ENCODE measurements around the gene FAM83F.
A peak's percentile ranks its signal among the peaks of the same experiment; 100 is the strongest.
"Not testable (repeated sequence)": the region's sequence is repeated elsewhere in the genome, so short reads cannot be mapped to it uniquely, and the experiment has no call there.

FAM83F gene

GRCh38 chr22:39994566-39995392, at the start of gene FAM83F:
FAM83F (plus strand) TSS chr22:39994954; CDS start chr22:39995043, 89 bp downstream.
- DNase-seq, result peak; percentile 11

DNA sequence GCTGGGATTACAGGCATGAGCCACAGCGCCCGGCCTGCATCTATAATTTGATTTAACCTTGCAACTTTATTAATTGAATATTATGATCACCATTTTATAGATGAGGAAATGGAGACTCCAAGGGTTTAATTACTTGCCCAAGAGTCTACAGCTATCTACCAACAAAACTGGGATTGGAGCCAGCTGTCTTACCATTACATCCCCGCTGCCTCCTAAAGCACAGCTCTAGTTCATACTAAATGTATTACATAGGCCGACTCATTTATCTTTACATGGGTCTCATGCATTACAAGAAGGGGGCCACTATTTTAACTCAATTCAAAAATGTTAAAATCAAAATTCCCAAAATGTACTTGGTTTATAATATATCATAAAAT, 48.6 kb upstream of the FAM83F start:
- no peak for DNase-seq

GRCh38 chr22:39946503-39947219, 48.1 kb upstream of the FAM83F start:
- no peak for DNase-seq

- DNase-seq, result no peak
These were observed 47.2 kb upstream of the FAM83F start for GRCh38 chr22:39947220-39948216.

- no peak for DNase-seq
These were observed 44.6 kb upstream of the FAM83F start for GRCh38 chr22:39949964-39950737.

- not testable (repeated sequence) for DNase-seq
These were observed 43.0 kb upstream of the FAM83F start for GRCh38 chr22:39951603-39952293.

GRCh38 chr22:39952347-39952746, 42.4 kb upstream of the FAM83F start:
- no peak for DNase-seq

DNA sequence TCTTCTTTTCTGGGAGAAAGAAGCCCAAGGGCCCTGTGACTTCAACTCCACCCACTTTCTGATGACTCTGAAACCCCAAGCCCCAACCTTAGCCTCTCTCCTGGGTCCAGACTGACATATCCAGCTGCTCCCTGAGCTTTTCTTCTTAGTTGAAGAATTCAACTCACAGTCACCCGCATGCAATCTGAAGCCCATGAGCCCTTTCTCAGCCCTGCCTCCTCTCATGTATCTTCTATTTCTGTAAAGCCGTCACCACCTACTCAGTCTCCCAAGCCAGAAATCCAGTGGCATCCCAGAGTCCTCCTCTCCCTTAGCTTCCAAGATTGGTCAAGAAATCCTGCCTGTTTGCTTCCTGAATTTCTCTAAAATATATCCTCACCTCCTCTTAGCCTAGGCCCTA, 41.7 kb upstream of the FAM83F start:
- no peak for DNase-seq

DNA sequence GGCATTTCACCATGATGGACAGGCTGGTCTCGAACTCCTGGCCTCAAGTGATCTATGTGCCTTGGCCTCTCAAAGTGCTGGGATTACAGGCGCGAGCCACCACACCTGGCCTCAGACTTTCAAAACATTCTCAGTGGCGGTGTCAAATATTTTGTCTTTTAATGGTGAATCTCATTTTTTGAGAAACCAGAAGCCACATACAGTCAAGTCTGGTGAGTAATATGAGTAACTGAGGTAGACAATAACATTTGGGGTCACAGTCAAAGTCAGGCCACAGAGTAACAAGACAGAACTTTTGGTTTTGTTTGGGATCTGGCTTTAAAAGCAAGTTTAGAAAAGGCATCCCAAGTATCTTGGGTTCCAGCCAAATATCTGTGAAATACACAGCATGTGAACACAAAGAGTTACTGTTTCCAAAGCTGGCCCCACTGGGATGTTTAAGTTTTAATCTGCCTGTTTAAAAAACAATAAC, 40.1 kb upstream of the FAM83F start:
- no peak for DNase-seq

DNA sequence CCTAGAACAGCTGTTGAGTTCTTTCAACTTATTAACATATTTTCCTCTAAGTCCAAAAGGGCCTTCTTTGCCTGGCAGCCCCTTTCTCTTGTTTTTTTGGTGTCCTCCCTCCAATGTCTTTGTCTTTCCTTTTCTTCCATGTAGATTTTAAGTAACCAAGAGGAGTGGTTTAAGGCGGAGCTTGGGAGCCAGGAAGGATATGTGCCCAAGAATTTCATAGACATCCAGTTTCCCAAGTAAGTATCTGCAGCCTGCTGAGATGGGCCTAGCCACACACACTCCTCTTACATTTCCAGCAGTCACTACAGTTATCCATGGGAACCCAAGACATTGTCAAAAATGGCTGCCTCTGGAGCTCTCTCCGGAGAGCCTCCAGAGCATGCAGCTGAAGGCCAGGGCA, 39.1 kb upstream of the FAM83F start:
- no peak for DNase-seq

GRCh38 chr22:39956932-39957664, 37.7 kb upstream of the FAM83F start:
- DNase-seq, result peak; percentile 26

DNA sequence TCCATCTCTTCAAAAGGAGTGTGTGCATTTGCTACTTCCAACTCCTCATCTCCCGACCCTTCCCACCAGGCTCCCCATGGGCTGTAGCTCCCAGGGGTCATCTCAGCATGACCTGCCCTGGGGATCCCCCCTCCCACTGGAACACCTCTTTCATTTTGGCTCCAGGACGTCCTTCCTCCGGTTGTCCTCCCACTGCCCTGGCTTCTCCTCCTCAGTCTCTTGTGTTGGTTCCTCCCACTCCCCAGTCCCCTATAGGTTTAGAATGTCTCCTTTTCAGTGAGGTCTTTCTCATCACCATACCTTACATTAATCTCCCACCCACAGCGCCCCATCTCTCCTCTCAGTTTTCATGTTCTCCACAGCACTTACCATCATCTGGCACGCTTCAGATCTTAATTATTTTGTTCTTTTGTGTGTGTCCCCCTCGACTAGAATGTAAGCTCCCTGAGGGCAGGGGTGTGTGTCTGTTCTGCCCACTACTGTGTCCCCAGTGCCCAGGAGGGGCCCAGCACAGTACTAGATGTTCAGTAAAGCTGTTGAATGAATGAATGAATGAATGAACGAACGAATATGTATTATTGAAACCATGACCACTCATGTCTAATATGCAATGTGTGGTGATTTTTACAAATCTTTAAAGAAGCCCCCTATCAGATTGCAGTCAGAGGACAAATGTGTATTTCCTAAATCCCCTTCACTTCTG, 36.6 kb upstream of the FAM83F start:
- no peak for DNase-seq

DNA sequence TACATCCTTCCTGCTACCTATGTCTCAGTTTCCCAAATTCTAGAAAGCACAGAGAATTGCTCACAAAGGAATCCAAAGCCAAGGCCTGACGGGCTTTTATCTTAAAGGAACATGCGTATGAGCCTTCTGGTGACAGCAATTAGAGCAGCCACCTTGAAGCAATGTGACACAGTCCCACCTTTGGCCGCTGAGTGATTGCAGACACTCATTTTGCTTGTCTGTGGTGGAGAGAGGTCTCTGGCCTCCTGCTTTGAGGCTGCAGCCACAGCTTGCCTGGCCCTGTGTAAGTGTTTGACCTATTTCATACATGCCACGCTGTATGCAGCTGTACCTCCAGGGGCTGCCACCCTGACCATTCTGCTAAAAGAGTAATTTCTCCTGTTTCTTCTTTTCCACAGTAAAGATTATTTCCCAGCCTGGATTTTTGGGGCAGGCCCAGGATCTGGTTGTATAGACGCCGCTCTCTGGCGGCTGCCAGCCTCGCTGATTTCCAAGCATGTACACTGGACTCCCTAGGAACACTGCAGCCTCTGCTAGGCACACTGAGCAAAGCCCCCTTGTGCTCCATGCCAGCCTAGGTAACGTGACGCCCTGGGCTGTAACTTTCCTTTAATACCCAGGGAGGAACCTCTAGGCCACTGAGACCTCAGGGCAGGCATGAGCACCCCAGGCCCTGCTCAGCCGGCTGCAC, 35.7 kb upstream of the FAM83F start:
- no peak for DNase-seq

- no peak for DNase-seq
These were observed 34.9 kb upstream of the FAM83F start, which contains the start of gene TMA7B for GRCh38 chr22:39959640-39960447. TMA7B (plus strand) TSS chr22:39960397; CDS start chr22:39964375, 3,978 bp downstream.

- DNase-seq, result peak; percentile 50
These were observed 33.7 kb upstream of the FAM83F start for GRCh38 chr22:39960791-39961746.

GRCh38 chr22:39962071-39962470, 32.7 kb upstream of the FAM83F start:
- no peak for DNase-seq

- DNase-seq, result no peak
These were observed 29.0 kb upstream of the FAM83F start for GRCh38 chr22:39965748-39966147.
